Left ventricle myocardium inferior (tissue), 1 donor: Measurements from ENCODE around the gene TMX3. TPM values are rescaled to one million over a fixed set of nuclear protein-coding genes. Genes with fewer than 3 reads are reported as not detected.

ENCODE experiments used
- DNase-seq: peaks from one replicate; pipeline ENCODE4 v3.0.0-alpha.2; 2020
- H3K27ac ChIP-seq: fragments of 200-600 bp; replicated peaks from 2 replicates; pipeline ENCODE4 v1.8.0; 2021
- H3K27me3 ChIP-seq: fragments of 200-600 bp; 2 replicates; pipeline ENCODE4 v1.8.0; 2021; ENCODE audit warnings: low read depth
- H3K36me3 ChIP-seq: fragments of 200-600 bp; 2 replicates; pipeline ENCODE4 v1.8.0; 2021
- H3K4me1 ChIP-seq: fragments of 200-600 bp; 2 replicates; pipeline ENCODE4 v1.8.0; 2021
- H3K4me3 ChIP-seq: fragments of 200-600 bp; 2 replicates; pipeline ENCODE4 v1.8.0; 2021; ENCODE audit warnings: mild to moderate bottlenecking, moderate library complexity
- H3K9me3 ChIP-seq: fragments of 200-600 bp; replicated peaks from 2 replicates; pipeline ENCODE4 v1.8.0; 2021
- CTCF ChIP-seq: fragments of 200-600 bp; IDR thresholded peaks from 2 replicates; pipeline ENCODE4 v1.8.0; 2021; ENCODE audit warnings: antibody characterized with exemption, mild to moderate bottlenecking, borderline replicate concordance
- intact Hi-C: fragments of 100-400 bp; cut with micrococcal nuclease; formaldehyde crosslinking; loops from one replicate; pipeline ENCODE4 v1.11.0; 2022
- total RNA-seq: library from RNA; stranded (reverse); fragmentation: NEBNext Ultra II Directional; extraction: Animal tissue kit (Norgen Biotek cat#: 25700); gene quantifications from one replicate; pipeline ENCODE4 v1.2.1, GENCODE V29; 2021
- donor health status: DM: no; HTN: yes; CAD: no; lungs with severe emphysema.

The TMX3 gene
- total RNA-seq, 1 donor from 2014 or later = 26.3 TPM

GRCh38 chr18:68699043-68699442 lies 15.9 kb downstream of the TMX3 start:
- no peak for DNase-seq
- intact Hi-C loops = no loop called here
- Histone ChIP-seq H3K27ac (no peak overlapping the region), H3K9me3 (no peaks in the 10 kb centered on the region), H3K36me3 (peaks cover 55% of the 10 kb centered on the region), H3K4me1 (peaks cover 3% of the 10 kb centered on the region), H3K4me3 (no peak overlapping the region), H3K27me3 (no peaks in the 10 kb centered on the region)
- TF ChIP-seq CTCF = no peak

- Histone ChIP-seq H3K4me1 (no peaks in the 10 kb centered on the region), H3K27me3 (no peaks in the 10 kb centered on the region), H3K4me3 (no peak overlapping the region), H3K27ac (no peak overlapping the region), H3K9me3 (no peaks in the 10 kb centered on the region), H3K36me3 (peaks cover 63% of the 10 kb centered on the region)
- no peak for DNase-seq
- TF ChIP-seq CTCF = no peak
- intact Hi-C loops = no loop called here
Observed at GRCh38 chr18:68696937-68697336, 18.0 kb downstream of the TMX3 start.

- no peak overlapping the region for H3K4me3 ChIP-seq
- no peak overlapping the region for H3K27ac ChIP-seq
- peaks cover 62% of the 10 kb centered on the region for H3K36me3 ChIP-seq
- intact Hi-C loops = no loop called here
- H3K27me3 ChIP-seq = no peaks in the 10 kb centered on the region
- TF ChIP-seq CTCF = no peak
- H3K4me1 ChIP-seq = no peaks in the 10 kb centered on the region
- DNase-seq = no peak
- H3K9me3 ChIP-seq = no peaks in the 10 kb centered on the region
Observed at GRCh38 chr18:68694316-68694715, 20.6 kb downstream of the TMX3 start.

GRCh38 chr18:68693091-68693815 lies 21.7 kb downstream of the TMX3 start:
- TF ChIP-seq CTCF = no peak
- Histone ChIP-seq H3K36me3 (peaks cover 66% of the 10 kb centered on the region), H3K27ac (no peak overlapping the region), H3K9me3 (no peaks in the 10 kb centered on the region), H3K4me3 (no peak overlapping the region), H3K27me3 (no peaks in the 10 kb centered on the region), H3K4me1 (no peaks in the 10 kb centered on the region)
- intact Hi-C loops = no loop called here
- no peak for DNase-seq

- peaks cover 92% of the 10 kb centered on the region for H3K36me3 ChIP-seq
- TF ChIP-seq CTCF = no peak
- H3K4me3 ChIP-seq = no peak overlapping the region
- no peaks in the 10 kb centered on the region for H3K4me1 ChIP-seq
- intact Hi-C loops = no loop called here
- peak overlapping the region; percentile 18 for H3K27ac ChIP-seq
- DNase-seq = no peak
- H3K27me3 ChIP-seq = no peaks in the 10 kb centered on the region
- H3K9me3 ChIP-seq = no peaks in the 10 kb centered on the region
Observed at GRCh38 chr18:68679528-68679927, 35.4 kb downstream of the TMX3 start.
